NT2/D1 (cell line): ENCODE data around the gene SNX9.

Source experiments
- SUZ12 ChIP-seq: IDR thresholded peaks from 2 replicates; pipeline ENCODE4 v1.6.1; 2011; ENCODE audit not compliant: insufficient read length, insufficient read depth; ENCODE audit errors: extremely low read depth
- ZNF274 ChIP-seq: IDR thresholded peaks from 2 replicates; pipeline ENCODE4 v1.6.1; 2011; ENCODE audit warnings: mild to moderate bottlenecking, low read depth, low read length

DNA sequence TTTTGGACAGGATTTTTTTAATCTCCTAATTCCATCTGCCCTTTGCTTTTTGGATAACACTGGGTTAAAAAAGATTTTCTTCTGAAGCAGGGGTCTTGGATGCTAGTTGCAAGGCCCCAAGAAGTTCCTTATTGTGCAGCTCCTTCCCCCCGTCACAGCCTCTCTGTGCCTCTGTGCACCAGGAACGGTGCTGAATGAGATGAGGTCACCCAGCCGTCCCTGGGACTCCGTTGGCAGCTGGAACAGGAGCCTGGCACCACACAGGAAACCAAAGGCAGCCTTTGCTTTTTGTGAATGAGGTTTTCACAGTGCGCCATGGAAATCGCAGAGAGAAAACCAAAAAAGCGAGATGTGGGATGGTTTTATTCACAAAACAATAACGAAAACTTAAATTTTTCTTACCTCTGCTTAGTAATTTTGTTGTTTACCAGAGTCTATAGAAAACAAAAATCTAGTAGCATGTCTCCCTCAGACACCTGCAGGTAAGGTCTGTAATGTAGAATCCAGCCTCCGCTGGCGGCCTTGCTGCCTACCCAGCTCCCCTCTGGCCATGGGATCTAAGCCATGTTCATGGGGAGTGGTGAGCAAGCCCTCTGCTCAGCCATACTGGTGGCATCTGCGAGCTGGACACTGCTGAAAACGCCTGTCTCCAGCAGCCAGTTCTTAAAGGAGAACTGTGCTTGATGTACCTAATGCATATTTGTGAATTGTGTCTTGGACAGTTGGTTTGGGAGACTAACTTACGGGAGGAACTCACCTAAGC, 118.2 kb downstream of the SNX9 start:
- no peak for TF ChIP-seq SUZ12
- no peak for TF ChIP-seq ZNF274
